Cardiac fibroblast (primary cell): Measurements from ENCODE around the gene PRMT3.
"Not testable (repeated sequence)": the region's sequence is repeated elsewhere in the genome, so short reads cannot be mapped to it uniquely, and the experiment has no call there.

Source experiments
- DNase-seq, 2 donors: peaks; one replicate each; pipeline versions ENCODE4 v3.0.0 to v3.0.0-alpha.2; 2010; ENCODE audit warnings: low read depth in 2 of 2
- H3K4me3 ChIP-seq, 2 donors: replicated peaks in 1 of 2; 1 replicate in 1 of 2; 2 replicates in 1 of 2; pipeline ENCODE4 v1.5.1; 2011; ENCODE audit warnings: low read depth in 2 of 2, low read length in 2 of 2, mild to moderate bottlenecking in 2 of 2, moderate library complexity in 1 of 2
- CTCF ChIP-seq: IDR thresholded peaks from one replicate; pipeline ENCODE4 v1.5.1; 2011; ENCODE audit warnings: low read depth, mild to moderate bottlenecking, low read length, inconsistent platforms

The PRMT3 gene

GRCh38 chr11:20470348-20470747, 82.8 kb downstream of the PRMT3 start:
- no peak for DNase-seq
- no peak overlapping the region for H3K4me3 ChIP-seq
- no peak for TF ChIP-seq CTCF

GRCh38 chr11:20471929-20472328, 84.4 kb downstream of the PRMT3 start:
- DNase-seq, H3K4me3 ChIP-seq: not testable (repeated sequence)

- TF ChIP-seq CTCF: no peak
- no peak overlapping the region for H3K4me3 ChIP-seq
- DNase-seq: no peak
Observed at GRCh38 chr11:20474176-20474881, 86.8 kb downstream of the PRMT3 start.

GRCh38 chr11:20474882-20475517, 87.5 kb downstream of the PRMT3 start:
- no peak overlapping the region for H3K4me3 ChIP-seq
- no peak for TF ChIP-seq CTCF
- DNase-seq: no peak

- TF ChIP-seq CTCF: no peak
- peak in 1 of 2 donors; percentile 13 for DNase-seq
- H3K4me3 ChIP-seq: no peak overlapping the region
Observed at GRCh38 chr11:20477418-20478090, 90.0 kb downstream of the PRMT3 start.

- no peak overlapping the region for H3K4me3 ChIP-seq
- DNase-seq: no peak
- TF ChIP-seq CTCF: no peak
Observed at GRCh38 chr11:20479513-20479912, 92.0 kb downstream of the PRMT3 start.

- no peak for DNase-seq
- no peak for TF ChIP-seq CTCF
- no peak overlapping the region for H3K4me3 ChIP-seq
Observed at GRCh38 chr11:20483931-20484330, 96.4 kb downstream of the PRMT3 start.

GRCh38 chr11:20484416-20484815, 96.9 kb downstream of the PRMT3 start:
- not testable (repeated sequence) for DNase-seq

More at GRCh38 chr11:20484416-20484815, 96.9 kb downstream of the PRMT3 start:
- not testable (repeated sequence) for H3K4me3 ChIP-seq
